Stimulated activated CD8-positive, alpha-beta memory T cell treated with anti-CD3 and anti-CD28 coated beads, Interleukin-12 subunit alpha, Interleukin-12 subunit beta, amount 100 ng/mL, for 24 hours (primary cell): ENCODE results near the gene NUDT1.

Experiments used
- DNase-seq: peaks from one replicate; pipeline ENCODE4 v3.0.0-alpha.2; 2020; ENCODE audit errors: extremely low read depth

NUDT1 gene

DNA sequence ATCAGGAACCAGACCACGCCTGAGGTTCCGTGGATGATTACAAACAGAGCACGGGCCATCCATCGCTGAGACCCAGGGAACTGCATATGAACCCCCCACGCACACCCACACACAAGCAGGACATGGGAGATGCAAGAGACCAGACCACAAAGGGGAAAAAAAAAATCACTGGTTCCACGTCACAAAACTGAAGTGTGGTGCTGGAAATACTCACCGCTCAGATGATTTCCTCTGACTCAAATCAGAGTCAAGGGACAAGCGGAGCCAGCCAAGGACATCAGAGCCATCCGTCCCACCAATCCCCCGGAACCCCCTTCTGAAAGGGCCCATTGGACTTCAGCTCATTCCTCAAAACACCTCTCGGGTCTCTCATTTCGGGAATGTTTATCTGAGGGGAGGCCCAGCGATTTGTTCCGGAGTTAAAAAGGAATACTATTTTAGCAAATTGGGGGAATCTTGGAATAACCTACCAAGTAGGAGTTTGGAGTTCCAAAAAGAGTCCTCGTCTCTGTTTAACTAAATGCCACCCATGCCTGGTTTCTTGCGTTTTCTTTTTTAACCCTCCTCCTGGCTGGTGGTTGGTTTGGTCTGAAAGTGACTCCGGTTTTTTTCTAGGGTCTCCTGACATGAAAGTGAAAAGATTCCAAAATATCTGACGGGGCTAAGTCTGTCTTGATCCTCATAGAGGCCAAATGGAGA is 57.3 kb downstream of the NUDT1 start:
- no peak for DNase-seq

- no peak for DNase-seq
Observed at GRCh38 chr7:2299870-2300512, 58.0 kb downstream of the NUDT1 start.
